NCI-H1092 (cell line): ENCODE data around the gene RASSF5.
"Not testable (repeated sequence)": the region's sequence is repeated elsewhere in the genome, so short reads cannot be mapped to it uniquely, and the experiment has no call there.

ENCODE experiments used
- DNase-seq: peaks from one replicate; lab custom pipeline; 2025; lab: John Stamatoyannopoulos, UW

RASSF5 gene

GRCh38 chr1:206572835-206573234, 65.5 kb downstream of the RASSF5 start:
- DNase-seq, result no peak

GRCh38 chr1:206573319-206573718, 66.0 kb downstream of the RASSF5 start:
- DNase-seq, result no peak

- DNase-seq, result no peak
Observed at GRCh38 chr1:206573762-206574161, 66.4 kb downstream of the RASSF5 start.

- no peak for DNase-seq
Observed at GRCh38 chr1:206575165-206575893, 68.0 kb downstream of the RASSF5 start.

GRCh38 chr1:206575894-206576737, 68.8 kb downstream of the RASSF5 start:
- peak; percentile 57 for DNase-seq

- DNase-seq, result no peak
Observed at GRCh38 chr1:206577626-206578025, 70.3 kb downstream of the RASSF5 start.

- no peak for DNase-seq
Observed at GRCh38 chr1:206578068-206578977, 71.0 kb downstream of the RASSF5 start.

- no peak for DNase-seq
Observed at GRCh38 chr1:206578978-206579374, 71.6 kb downstream of the RASSF5 start.

- no peak for DNase-seq
Observed at GRCh38 chr1:206579747-206580437, 72.6 kb downstream of the RASSF5 start.

- DNase-seq, result no peak
Observed at GRCh38 chr1:206580438-206581113, 73.2 kb downstream of the RASSF5 start.

- DNase-seq, result not testable (repeated sequence)
Observed at GRCh38 chr1:206581114-206581497, 73.8 kb downstream of the RASSF5 start.

- peak; percentile 16 for DNase-seq
Observed at GRCh38 chr1:206581571-206581981, 74.2 kb downstream of the RASSF5 start.

- DNase-seq, result no peak
Observed at GRCh38 chr1:206582537-206582936, 75.2 kb downstream of the RASSF5 start.

- no peak for DNase-seq
Observed at GRCh38 chr1:206582971-206583706, 75.8 kb downstream of the RASSF5 start.

- peak; percentile 56 for DNase-seq
Observed at GRCh38 chr1:206583707-206584648, 76.6 kb downstream of the RASSF5 start.

- DNase-seq, result no peak
Observed at GRCh38 chr1:206584683-206585082, 77.4 kb downstream of the RASSF5 start.

GRCh38 chr1:206586501-206587445, 79.4 kb downstream of the RASSF5 start:
- DNase-seq, result no peak

GRCh38 chr1:206587904-206588303, 80.6 kb downstream of the RASSF5 start:
- no peak for DNase-seq
